SK-N-MC (cell line): Measurements from ENCODE around the gene TEAD1.

Experiments
- DNase-seq: peaks from one replicate; pipeline ENCODE4 v3.0.0-alpha.2; 2011; ENCODE audit warnings: low read depth, low spot score
- H3K27ac ChIP-seq: fragments of 200-600 bp; sonication (generic); 2 replicates; pipeline ENCODE4 v1.5.1; 2016; ENCODE audit warnings: mixed run types
- H3K36me3 ChIP-seq: fragments of 200-600 bp; sonication (generic); 2 replicates; pipeline ENCODE4 v1.6.1; 2017; ENCODE audit warnings: antibody characterized with exemption, low read length, mixed read lengths; ENCODE audit not compliant: insufficient read depth
- H3K4me3 ChIP-seq: fragments of 200-600 bp; sonication (generic); 2 replicates; pipeline ENCODE4 v1.5.1; 2016
- H3K9ac ChIP-seq: fragments of 200-600 bp; sonication (generic); 2 replicates; pipeline ENCODE4 v1.8.0; 2017; ENCODE audit warnings: mixed run types, mixed read lengths; ENCODE audit not compliant: insufficient read length
- H3K9me3 ChIP-seq: fragments of 200-600 bp; sonication (generic); 2 replicates; pipeline ENCODE4 v1.6.1; 2017; ENCODE audit warnings: low read depth, mild to moderate bottlenecking, antibody characterized with exemption, low read length, moderate library complexity, mixed read lengths
- EZH2 ChIP-seq: fragments of 200-600 bp; sonication (generic); IDR thresholded peaks from one replicate; pipeline ENCODE4 v1.6.1; 2017; ENCODE audit warnings: antibody characterized with exemption
- FOXP2 ChIP-seq: optimal IDR thresholded peaks from 2 replicates; pipeline ENCODE3; 2011; ENCODE audit warnings: mild to moderate bottlenecking, moderate library complexity; ENCODE audit not compliant: insufficient read depth; ENCODE audit errors: extremely low read length, control extremely low read depth
- POLR2AphosphoS5 ChIP-seq: IDR thresholded peaks from 2 replicates; pipeline ENCODE4 v1.6.1; 2012; ENCODE audit warnings: mild to moderate bottlenecking, low read depth, low read length, borderline replicate concordance

Gene TEAD1

GRCh38 chr11:12901874-12902481, 227.8 kb downstream of the TEAD1 start:
- Histone ChIP-seq H3K9ac (no peak overlapping the region), H3K4me3 (no peak overlapping the region), H3K27ac (no peak overlapping the region), H3K9me3 (no peaks in the 10 kb centered on the region), H3K36me3 (peaks cover 58% of the 10 kb centered on the region)
- no peak for TF ChIP-seq POLR2AphosphoS5
- TF ChIP-seq EZH2 = no peak
- TF ChIP-seq FOXP2 = no peak
- no peak for DNase-seq

- Histone ChIP-seq H3K9me3 (no peaks in the 10 kb centered on the region), H3K27ac (no peak overlapping the region), H3K4me3 (no peak overlapping the region), H3K9ac (no peak overlapping the region), H3K36me3 (peaks cover 52% of the 10 kb centered on the region)
- no peak for DNase-seq
- TF ChIP-seq POLR2AphosphoS5 = no peak
- no peak for TF ChIP-seq EZH2
- TF ChIP-seq FOXP2 = no peak
Observed at GRCh38 chr11:12902791-12903486, 228.7 kb downstream of the TEAD1 start.

- Histone ChIP-seq H3K4me3 (no peak overlapping the region), H3K36me3 (peaks cover 44% of the 10 kb centered on the region), H3K27ac (no peak overlapping the region), H3K9ac (no peak overlapping the region), H3K9me3 (no peaks in the 10 kb centered on the region)
- TF ChIP-seq FOXP2 (no peak), POLR2AphosphoS5 (no peak), EZH2 (no peak)
- no peak for DNase-seq
Observed at GRCh38 chr11:12905435-12905834, 231.2 kb downstream of the TEAD1 start.

GRCh38 chr11:12906501-12906900, 232.3 kb downstream of the TEAD1 start:
- H3K9me3 ChIP-seq = no peaks in the 10 kb centered on the region
- DNase-seq = no peak
- H3K36me3 ChIP-seq = peaks cover 38% of the 10 kb centered on the region
- no peak overlapping the region for H3K4me3 ChIP-seq
- H3K27ac ChIP-seq = no peak overlapping the region
- no peak for TF ChIP-seq POLR2AphosphoS5
- no peak for TF ChIP-seq EZH2
- no peak for TF ChIP-seq FOXP2
- no peak overlapping the region for H3K9ac ChIP-seq

- Histone ChIP-seq H3K9me3 (no peaks in the 10 kb centered on the region), H3K4me3 (no peak overlapping the region), H3K27ac (no peak overlapping the region), H3K9ac (no peak overlapping the region), H3K36me3 (peaks cover 14% of the 10 kb centered on the region)
- DNase-seq = no peak
- no peak for TF ChIP-seq EZH2
- TF ChIP-seq FOXP2 = no peak
- TF ChIP-seq POLR2AphosphoS5 = no peak
Observed at GRCh38 chr11:12909879-12910278, 235.7 kb downstream of the TEAD1 start.

GRCh38 chr11:12914400-12914912, 240.2 kb downstream of the TEAD1 start:
- no peak overlapping the region for H3K9ac ChIP-seq
- no peaks in the 10 kb centered on the region for H3K9me3 ChIP-seq
- TF ChIP-seq FOXP2 = no peak
- TF ChIP-seq EZH2 = no peak
- TF ChIP-seq POLR2AphosphoS5 = no peak
- no peak overlapping the region for H3K27ac ChIP-seq
- peaks cover 22% of the 10 kb centered on the region for H3K36me3 ChIP-seq
- H3K4me3 ChIP-seq = no peak overlapping the region
- DNase-seq = no peak

- H3K27ac ChIP-seq = no peak overlapping the region
- no peak overlapping the region for H3K4me3 ChIP-seq
- DNase-seq = no peak
- H3K9ac ChIP-seq = no peak overlapping the region
- no peak for TF ChIP-seq POLR2AphosphoS5
- TF ChIP-seq FOXP2 = no peak
- no peak for TF ChIP-seq EZH2
- H3K9me3 ChIP-seq = no peaks in the 10 kb centered on the region
- peaks cover 18% of the 10 kb centered on the region; the same call in 1 of the 2 replicates for H3K36me3 ChIP-seq
Observed at GRCh38 chr11:12915093-12915492, 240.9 kb downstream of the TEAD1 start.

GRCh38 chr11:12917822-12918221, 243.6 kb downstream of the TEAD1 start:
- TF ChIP-seq EZH2 (no peak), POLR2AphosphoS5 (no peak), FOXP2 (no peak)
- H3K9ac ChIP-seq = no peak overlapping the region
- no peak overlapping the region for H3K4me3 ChIP-seq
- no peaks in the 10 kb centered on the region for H3K9me3 ChIP-seq
- DNase-seq = no peak
- H3K27ac ChIP-seq = no peak overlapping the region
- H3K36me3 ChIP-seq = peaks cover 18% of the 10 kb centered on the region; the same call in 1 of the 2 replicates
